Upper lobe of left lung (tissue), 6 donors: ENCODE results near the gene NDUFB2. TPM values are rescaled to one million over a fixed set of nuclear protein-coding genes. Genes with fewer than 3 reads are reported as not detected.
"Not testable (repeated sequence)": the region's sequence is repeated elsewhere in the genome, so short reads cannot be mapped to it uniquely, and the experiment has no call there.

ENCODE experiments used
- ATAC-seq, 2 donors: fragments of 200-7000 bp; cut with Tn5 transposase; one replicate each; pipeline ENCODE4 v1.9.1; 2022; ENCODE audit warnings: mild to moderate bottlenecking in 2 of 2, moderate library complexity in 2 of 2; ENCODE audit not compliant: low FRiP score in 2 of 2
- DNase-seq, 2 donors: peaks; one replicate each; pipeline ENCODE4 v3.0.0-alpha.2; 2019 to 2020
- H3K27ac ChIP-seq, 4 donors: fragments of 200-600 bp; sonication (generic); one replicate each; pipeline ENCODE4 v1.5.1; 2016 to 2019
- H3K27me3 ChIP-seq, 4 donors: fragments of 200-600 bp; sonication (generic); one replicate each; pipeline ENCODE4 v1.5.1; 2017 to 2019
- H3K36me3 ChIP-seq, 4 donors: fragments of 200-600 bp; sonication (generic); one replicate each; pipeline ENCODE4 v1.5.1; 2016 to 2019
- H3K4me1 ChIP-seq, 4 donors: fragments of 200-600 bp; sonication (generic); one replicate each; pipeline ENCODE4 v1.5.1; 2018 to 2019
- H3K4me3 ChIP-seq, 4 donors: fragments of 200-600 bp; sonication (generic); one replicate each; pipeline ENCODE4 v1.5.1; 2017 to 2019; ENCODE audit warnings: mild to moderate bottlenecking in 2 of 4, moderate library complexity in 1 of 4
- H3K9me3 ChIP-seq, 4 donors: fragments of 200-600 bp; sonication (generic); one replicate each; pipeline ENCODE4 v1.5.1; 2018 to 2019
- EP300 ChIP-seq, 4 donors: sonication (generic); formaldehyde crosslinking; IDR thresholded peaks; one replicate each; pipeline ENCODE4 v1.5.1; 2017; ENCODE audit warnings: antibody characterized with exemption in 4 of 4, control low read depth in 2 of 4
- POLR2A ChIP-seq, 4 donors: fragments of 450-650 bp; IDR thresholded peaks; one replicate each; pipeline ENCODE4 v1.5.1; 2016 to 2017; ENCODE audit warnings: antibody characterized with exemption in 4 of 4, mild to moderate bottlenecking in 2 of 4
- POLR2AphosphoS5 ChIP-seq, 2 donors: sonication (generic); formaldehyde crosslinking; IDR thresholded peaks; one replicate each; pipeline ENCODE4 v1.5.1; 2017; ENCODE audit warnings: antibody characterized with exemption in 2 of 2
- WGBS, 2 donors: methylation state at CpG; one replicate each; pipeline ENCODE4 v1.1.5; 2017 to 2018; 5-methylcytosine and 5-hydroxymethylcytosine counted together
- total RNA-seq, 6 donors: library from RNA; depleted of rRNA in 4 of 6; stranded (reverse); fragments of >200 nt in 4 of 6; gene quantifications; one replicate each; pipeline versions ENCODE4 v1.1.0 to v1.2.1, GENCODE V29; 2016 to 2021
- TF ChIP-seq, protein P1 (sequence below), 6 experiments: fragments of 450-650 bp in 4 of 6; fragments of 200-600 bp in 2 of 6; sonication (generic) in 2 of 6; IDR thresholded peaks; one replicate each; pipeline ENCODE4 v1.5.1; 2016 to 2019; ENCODE audit warnings: antibody characterized with exemption in 6 of 6
- donor health status: DM: no; HTN: no; CAD: no; lungs with moderate emphysema.
- donor health status: DM: no; HTN: yes; CAD: no; lungs with severe emphysema.

NDUFB2 gene
- total RNA-seq, 6 donors from 2014 or later = 51.3 to 204 (median 156) TPM

DNA sequence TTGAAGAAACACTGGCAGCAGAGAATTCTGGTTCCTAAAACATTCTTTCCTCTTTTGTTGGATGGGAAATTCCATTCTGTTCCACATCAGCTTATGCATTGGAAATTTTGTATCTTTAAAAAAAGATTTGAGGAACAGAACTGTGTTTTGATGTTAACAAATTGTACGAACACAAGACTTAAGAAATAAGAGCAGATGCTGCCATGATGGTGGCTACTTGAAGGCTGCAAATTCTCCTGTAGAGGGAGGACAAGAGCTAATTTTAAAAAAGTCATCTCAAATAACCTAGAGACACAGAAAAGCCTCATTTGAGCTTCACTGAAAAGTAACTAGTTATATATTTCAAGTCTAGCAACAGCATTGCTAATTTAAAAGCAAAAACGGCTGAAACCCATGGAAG is 29.8 kb downstream of the NDUFB2 start:
- H3K9me3 ChIP-seq = no peaks in the 10 kb centered on the region
- peaks cover 0 to 22% (median 10%) of the 10 kb centered on the region in 4 donors for H3K36me3 ChIP-seq
- TF ChIP-seq, protein P1, sequence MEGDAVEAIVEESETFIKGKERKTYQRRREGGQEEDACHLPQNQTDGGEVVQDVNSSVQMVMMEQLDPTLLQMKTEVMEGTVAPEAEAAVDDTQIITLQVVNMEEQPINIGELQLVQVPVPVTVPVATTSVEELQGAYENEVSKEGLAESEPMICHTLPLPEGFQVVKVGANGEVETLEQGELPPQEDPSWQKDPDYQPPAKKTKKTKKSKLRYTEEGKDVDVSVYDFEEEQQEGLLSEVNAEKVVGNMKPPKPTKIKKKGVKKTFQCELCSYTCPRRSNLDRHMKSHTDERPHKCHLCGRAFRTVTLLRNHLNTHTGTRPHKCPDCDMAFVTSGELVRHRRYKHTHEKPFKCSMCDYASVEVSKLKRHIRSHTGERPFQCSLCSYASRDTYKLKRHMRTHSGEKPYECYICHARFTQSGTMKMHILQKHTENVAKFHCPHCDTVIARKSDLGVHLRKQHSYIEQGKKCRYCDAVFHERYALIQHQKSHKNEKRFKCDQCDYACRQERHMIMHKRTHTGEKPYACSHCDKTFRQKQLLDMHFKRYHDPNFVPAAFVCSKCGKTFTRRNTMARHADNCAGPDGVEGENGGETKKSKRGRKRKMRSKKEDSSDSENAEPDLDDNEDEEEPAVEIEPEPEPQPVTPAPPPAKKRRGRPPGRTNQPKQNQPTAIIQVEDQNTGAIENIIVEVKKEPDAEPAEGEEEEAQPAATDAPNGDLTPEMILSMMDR (IDR thresholded peaks at IDR 0.05) = no peak
- no peak for TF ChIP-seq EP300 (IDR thresholded peaks at IDR 0.05)
- TF ChIP-seq POLR2AphosphoS5 (IDR thresholded peaks at IDR 0.05) = no peak
- no peak for TF ChIP-seq POLR2A (IDR thresholded peaks at IDR 0.05)
- DNase-seq (no peak), ATAC-seq (no peak)
- no peak overlapping the region for H3K4me3 ChIP-seq
- H3K27me3 ChIP-seq = no peaks in the 10 kb centered on the region
- no peak overlapping the region for H3K27ac ChIP-seq
- H3K4me1 ChIP-seq = peaks cover 0 to 6% (median 0%) of the 10 kb centered on the region in 4 donors
- 75 to 79% methylated on average over 2 of the region's 2 CpGs for WGBS, 2 donors

DNA sequence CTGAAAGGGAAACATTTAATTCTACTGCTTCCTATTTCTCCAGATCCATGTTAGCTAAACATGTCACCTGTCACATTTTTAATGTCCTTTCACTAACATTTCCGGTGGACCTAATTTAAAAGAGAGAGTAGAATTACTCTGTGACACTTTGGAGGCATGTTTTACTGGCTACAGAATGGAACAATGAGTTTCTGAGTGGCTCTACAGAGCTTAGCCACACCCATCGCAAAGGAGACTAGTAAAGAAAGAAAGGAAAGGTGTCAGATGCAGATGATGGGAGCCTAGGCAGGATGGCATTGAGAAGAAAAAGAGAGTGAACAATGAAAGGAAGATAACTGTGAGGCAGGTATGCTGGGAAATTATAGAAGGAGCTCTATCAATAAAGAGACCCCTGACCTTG is 35.9 kb downstream of the NDUFB2 start:
- Histone ChIP-seq H3K4me3 (no peak overlapping the region), H3K27ac (no peak overlapping the region), H3K4me1 (no peaks in the 10 kb centered on the region), H3K9me3 (no peaks in the 10 kb centered on the region), H3K27me3 (no peaks in the 10 kb centered on the region), H3K36me3 (peaks cover 0 to 32% (median 10%) of the 10 kb centered on the region in 4 donors)
- TF ChIP-seq, protein P1 (IDR thresholded peaks at IDR 0.05) = no peak
- TF ChIP-seq POLR2A (IDR thresholded peaks at IDR 0.05) = no peak
- no peak for TF ChIP-seq POLR2AphosphoS5 (IDR thresholded peaks at IDR 0.05)
- no peak for TF ChIP-seq EP300 (IDR thresholded peaks at IDR 0.05)
- no peak for ATAC-seq
- WGBS, 2 donors = 84 to 95% methylated on average over 2 of the region's 2 CpGs
- no peak for DNase-seq

DNA sequence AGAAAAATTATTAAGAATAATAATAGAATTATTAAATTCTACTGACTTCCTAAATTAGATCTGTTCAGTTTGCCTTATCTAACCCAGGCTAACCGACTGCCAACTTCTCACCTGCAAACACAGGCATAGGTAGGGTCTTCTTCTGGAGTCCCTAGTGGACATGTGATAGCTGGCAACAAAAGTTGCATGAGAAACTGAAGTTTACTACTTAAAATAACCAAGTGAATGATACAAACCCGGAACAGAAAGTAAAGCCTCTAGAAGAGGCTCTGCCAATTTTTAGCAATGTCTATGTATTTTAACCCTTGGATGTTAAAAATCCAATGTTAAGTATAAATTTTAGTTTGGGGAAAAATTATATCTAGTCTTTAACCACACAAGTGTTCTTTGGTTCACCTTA is 37.6 kb downstream of the NDUFB2 start:
- no peak overlapping the region for H3K4me3 ChIP-seq
- no peaks in the 10 kb centered on the region for H3K9me3 ChIP-seq
- 73 to 83% methylated on average over 2 of the region's 2 CpGs for WGBS, 2 donors
- H3K27ac ChIP-seq = no peak overlapping the region
- ATAC-seq (no peak), DNase-seq (no peak)
- TF ChIP-seq, protein P1 (IDR thresholded peaks at IDR 0.05) = no peak
- TF ChIP-seq EP300 (IDR thresholded peaks at IDR 0.05) (no peak), POLR2AphosphoS5 (IDR thresholded peaks at IDR 0.05) (no peak), POLR2A (IDR thresholded peaks at IDR 0.05) (no peak)
- H3K36me3 ChIP-seq = peaks cover 6 to 46% (median 21%) of the 10 kb centered on the region in 4 donors
- no peaks in the 10 kb centered on the region for H3K4me1 ChIP-seq
- H3K27me3 ChIP-seq = no peaks in the 10 kb centered on the region

DNA sequence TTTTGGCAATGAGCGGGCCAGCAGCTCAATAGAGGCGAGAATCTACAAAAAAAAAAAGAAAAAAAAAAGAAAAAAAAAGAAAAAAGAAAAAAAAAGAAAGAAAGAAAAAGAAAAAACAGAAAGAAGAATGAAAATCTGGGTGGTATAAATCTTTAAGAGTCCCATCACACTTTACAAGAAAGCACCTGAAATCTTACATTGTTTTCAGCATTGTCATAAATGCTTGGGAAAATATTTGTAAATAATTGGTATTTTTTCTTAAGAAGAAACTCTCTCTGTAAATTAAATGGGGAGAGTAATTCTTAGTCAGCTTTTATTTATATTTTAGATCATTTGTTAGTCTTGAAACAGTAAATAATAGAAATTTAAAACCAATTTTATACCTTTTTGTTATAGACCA is 38.2 kb downstream of the NDUFB2 start:
- no peak for TF ChIP-seq POLR2AphosphoS5 (IDR thresholded peaks at IDR 0.05)
- TF ChIP-seq, protein P1 (IDR thresholded peaks at IDR 0.05) = no peak
- TF ChIP-seq POLR2A (IDR thresholded peaks at IDR 0.05) = no peak
- no peak for TF ChIP-seq EP300 (IDR thresholded peaks at IDR 0.05)
- ATAC-seq = no peak
- no peaks in the 10 kb centered on the region for H3K27me3 ChIP-seq
- H3K4me3 ChIP-seq = no peak overlapping the region
- DNase-seq = no peak
- H3K27ac ChIP-seq = no peak overlapping the region
- peaks cover 7 to 47% (median 23%) of the 10 kb centered on the region in 4 donors for H3K36me3 ChIP-seq
- H3K4me1 ChIP-seq = no peaks in the 10 kb centered on the region
- H3K9me3 ChIP-seq = no peaks in the 10 kb centered on the region
- WGBS, 2 donors = 100% methylated on average over 2 of the region's 2 CpGs

DNA sequence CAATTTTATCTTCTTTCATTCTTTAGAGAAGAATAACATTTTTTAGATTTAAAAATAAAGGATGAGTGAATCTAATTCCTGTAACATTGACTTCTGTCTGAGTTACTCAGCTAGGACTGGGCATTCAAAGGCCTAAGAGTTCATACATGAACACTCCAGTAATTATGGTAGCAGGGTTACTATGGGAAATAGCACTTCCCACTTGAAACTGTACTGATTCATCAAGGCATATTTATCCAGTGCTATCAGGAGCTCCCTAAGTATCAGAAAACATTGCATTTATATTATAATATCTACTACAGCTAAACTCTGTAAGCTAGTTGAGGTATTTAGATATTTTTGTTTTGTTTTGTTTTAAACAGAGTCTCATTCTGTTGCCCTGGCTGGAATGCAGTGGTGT is 41.8 kb downstream of the NDUFB2 start:
- ATAC-seq (no peak), DNase-seq (no peak)
- TF ChIP-seq EP300 (IDR thresholded peaks at IDR 0.05) (no peak), POLR2AphosphoS5 (IDR thresholded peaks at IDR 0.05) (no peak), POLR2A (IDR thresholded peaks at IDR 0.05) (no peak)
- TF ChIP-seq, protein P1 (IDR thresholded peaks at IDR 0.05) = no peak
- peaks cover 7 to 49% (median 22%) of the 10 kb centered on the region in 4 donors for H3K36me3 ChIP-seq
- H3K4me3 ChIP-seq = no peak overlapping the region
- H3K4me1 ChIP-seq = no peaks in the 10 kb centered on the region
- H3K27ac ChIP-seq = no peak overlapping the region
- no peaks in the 10 kb centered on the region for H3K9me3 ChIP-seq
- no peaks in the 10 kb centered on the region for H3K27me3 ChIP-seq

DNA sequence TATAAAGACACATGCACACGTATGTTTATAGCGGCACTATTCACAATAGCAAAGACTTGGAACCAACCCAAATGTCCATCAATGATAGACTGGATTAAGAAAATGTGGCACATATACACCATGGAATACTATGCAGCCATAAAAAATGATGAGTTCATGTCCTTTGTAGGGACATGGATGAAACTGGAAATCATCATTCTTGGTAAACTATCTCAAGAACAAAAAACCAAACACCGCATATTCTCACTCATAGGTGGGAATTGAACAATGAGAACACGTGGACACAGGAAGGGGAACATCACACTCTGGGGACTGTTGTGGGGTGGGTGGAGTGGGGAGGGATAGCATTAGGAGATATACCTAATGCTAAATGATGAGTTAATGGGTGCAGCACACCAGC is 46.7 kb downstream of the NDUFB2 start:
- not testable (repeated sequence) for H3K4me1 ChIP-seq, H3K9me3 ChIP-seq, DNase-seq, H3K27me3 ChIP-seq, H3K4me3 ChIP-seq, ATAC-seq, H3K27ac ChIP-seq
- H3K36me3 ChIP-seq = peaks cover 7 to 46% (median 15%) of the 10 kb centered on the region in 4 donors
- WGBS, 2 donors = 96 to 97% methylated on average over 2 of the region's 4 CpGs
